Esophagus squamous epithelium (tissue), 4 donors: ENCODE data around the gene GSTM3.

Experiments
- POLR2A ChIP-seq, 4 donors: fragments of 450-650 bp; IDR thresholded peaks; one replicate each; pipeline ENCODE4 v1.6.1; 2017; ENCODE audit warnings: antibody characterized with exemption in 4 of 4, mild to moderate bottlenecking in 4 of 4, moderate library complexity in 3 of 4
- TF ChIP-seq, protein P1 (sequence below), 6 experiments: fragments of 450-650 bp in 4 of 6; fragments of 200-600 bp in 2 of 6; sonication (generic) in 2 of 6; IDR thresholded peaks; one replicate each; pipeline ENCODE4 v1.5.1; 2016 to 2019; ENCODE audit warnings: antibody characterized with exemption in 6 of 6, mild to moderate bottlenecking in 4 of 6, moderate library complexity in 4 of 6

DNA sequence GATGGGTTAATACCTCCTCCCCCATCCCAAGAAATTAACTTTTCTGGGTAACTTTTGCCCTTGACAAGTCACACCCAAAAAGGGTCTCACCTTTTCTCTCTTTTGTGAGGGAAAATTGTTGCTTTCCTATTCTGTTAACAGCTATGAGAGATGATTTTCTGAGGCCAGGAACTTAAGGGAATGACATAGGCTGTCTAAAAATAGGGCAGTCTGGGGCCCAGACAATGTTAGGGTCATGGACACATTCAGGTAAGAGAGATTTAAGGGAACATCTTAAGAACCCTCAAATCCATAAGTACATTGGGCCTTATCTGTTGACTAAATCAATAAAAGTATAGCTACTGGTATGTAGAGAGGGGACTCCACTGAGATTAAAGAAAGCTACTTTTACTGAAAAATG is 8.4 kb upstream of the GSTM3 start:
- TF ChIP-seq, protein P1, sequence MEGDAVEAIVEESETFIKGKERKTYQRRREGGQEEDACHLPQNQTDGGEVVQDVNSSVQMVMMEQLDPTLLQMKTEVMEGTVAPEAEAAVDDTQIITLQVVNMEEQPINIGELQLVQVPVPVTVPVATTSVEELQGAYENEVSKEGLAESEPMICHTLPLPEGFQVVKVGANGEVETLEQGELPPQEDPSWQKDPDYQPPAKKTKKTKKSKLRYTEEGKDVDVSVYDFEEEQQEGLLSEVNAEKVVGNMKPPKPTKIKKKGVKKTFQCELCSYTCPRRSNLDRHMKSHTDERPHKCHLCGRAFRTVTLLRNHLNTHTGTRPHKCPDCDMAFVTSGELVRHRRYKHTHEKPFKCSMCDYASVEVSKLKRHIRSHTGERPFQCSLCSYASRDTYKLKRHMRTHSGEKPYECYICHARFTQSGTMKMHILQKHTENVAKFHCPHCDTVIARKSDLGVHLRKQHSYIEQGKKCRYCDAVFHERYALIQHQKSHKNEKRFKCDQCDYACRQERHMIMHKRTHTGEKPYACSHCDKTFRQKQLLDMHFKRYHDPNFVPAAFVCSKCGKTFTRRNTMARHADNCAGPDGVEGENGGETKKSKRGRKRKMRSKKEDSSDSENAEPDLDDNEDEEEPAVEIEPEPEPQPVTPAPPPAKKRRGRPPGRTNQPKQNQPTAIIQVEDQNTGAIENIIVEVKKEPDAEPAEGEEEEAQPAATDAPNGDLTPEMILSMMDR (IDR thresholded peaks at IDR 0.05): no peak
- TF ChIP-seq POLR2A (IDR thresholded peaks at IDR 0.05): no peak
